Muscle layer of colon (tissue), 2 donors: ENCODE data around the gene PPP2R2C.

ENCODE experiments used
- H3K27ac ChIP-seq: one replicate; pipeline ENCODE4 v1.7.0; 2013; ENCODE audit warnings: low read depth, mild to moderate bottlenecking, low read length, moderate library complexity
- H3K27me3 ChIP-seq, 2 donors: one replicate each; pipeline ENCODE4 v1.7.0; 2013; ENCODE audit warnings: low read length in 2 of 2, mild to moderate bottlenecking in 2 of 2; ENCODE audit not compliant: insufficient read depth in 2 of 2, control insufficient read depth in 1 of 2
- H3K36me3 ChIP-seq: one replicate; pipeline ENCODE4 v1.7.0; 2013; ENCODE audit warnings: mild to moderate bottlenecking, low read length; ENCODE audit not compliant: insufficient read depth
- H3K4me1 ChIP-seq: one replicate; pipeline ENCODE4 v1.7.0; 2013; ENCODE audit warnings: mild to moderate bottlenecking, low read length; ENCODE audit not compliant: insufficient read depth
- H3K4me3 ChIP-seq, 2 donors: one replicate each; pipeline ENCODE4 v1.7.0; 2013; ENCODE audit warnings: low read length in 2 of 2, low read depth in 1 of 2, mild to moderate bottlenecking in 1 of 2, moderate library complexity in 1 of 2
- H3K9ac ChIP-seq: one replicate; pipeline ENCODE4 v1.7.0; 2013; ENCODE audit warnings: low read length
- H3K9me3 ChIP-seq: one replicate; pipeline ENCODE4 v1.7.0; 2013; ENCODE audit warnings: mild to moderate bottlenecking, low read length
- donor health status: abdominal sarcoma.
- donor health status: Adenocarcinoma of cecum.

Gene PPP2R2C

GRCh38 chr4:6340446-6341015 lies 131.9 kb downstream of the PPP2R2C start:
- Histone ChIP-seq H3K9ac (no peak overlapping the region), H3K9me3 (no peaks in the 10 kb centered on the region), H3K27me3 (peaks cover 0 to 21% of the 10 kb centered on the region in 2 donors), H3K36me3 (no peaks in the 10 kb centered on the region), H3K27ac (no peak overlapping the region), H3K4me3 (no peak overlapping the region), H3K4me1 (no peaks in the 10 kb centered on the region)

GRCh38 chr4:6339818-6340445 lies 132.5 kb downstream of the PPP2R2C start:
- H3K27me3 ChIP-seq: peaks cover 0 to 27% of the 10 kb centered on the region in 2 donors

GRCh38 chr4:6338951-6339817 lies 133.2 kb downstream of the PPP2R2C start:
- Histone ChIP-seq H3K27me3 (peaks cover 0 to 34% of the 10 kb centered on the region in 2 donors), H3K4me3 (no peak overlapping the region), H3K36me3 (no peaks in the 10 kb centered on the region), H3K27ac (no peak overlapping the region), H3K4me1 (no peaks in the 10 kb centered on the region), H3K9ac (no peak overlapping the region), H3K9me3 (no peaks in the 10 kb centered on the region)

More at GRCh38 chr4:6339818-6340445, 132.5 kb downstream of the PPP2R2C start:
- H3K9ac ChIP-seq: no peak overlapping the region
- H3K4me3 ChIP-seq: no peak overlapping the region
- no peaks in the 10 kb centered on the region for H3K4me1 ChIP-seq
- no peaks in the 10 kb centered on the region for H3K36me3 ChIP-seq
- H3K27ac ChIP-seq: no peak overlapping the region
- no peaks in the 10 kb centered on the region for H3K9me3 ChIP-seq

DNA sequence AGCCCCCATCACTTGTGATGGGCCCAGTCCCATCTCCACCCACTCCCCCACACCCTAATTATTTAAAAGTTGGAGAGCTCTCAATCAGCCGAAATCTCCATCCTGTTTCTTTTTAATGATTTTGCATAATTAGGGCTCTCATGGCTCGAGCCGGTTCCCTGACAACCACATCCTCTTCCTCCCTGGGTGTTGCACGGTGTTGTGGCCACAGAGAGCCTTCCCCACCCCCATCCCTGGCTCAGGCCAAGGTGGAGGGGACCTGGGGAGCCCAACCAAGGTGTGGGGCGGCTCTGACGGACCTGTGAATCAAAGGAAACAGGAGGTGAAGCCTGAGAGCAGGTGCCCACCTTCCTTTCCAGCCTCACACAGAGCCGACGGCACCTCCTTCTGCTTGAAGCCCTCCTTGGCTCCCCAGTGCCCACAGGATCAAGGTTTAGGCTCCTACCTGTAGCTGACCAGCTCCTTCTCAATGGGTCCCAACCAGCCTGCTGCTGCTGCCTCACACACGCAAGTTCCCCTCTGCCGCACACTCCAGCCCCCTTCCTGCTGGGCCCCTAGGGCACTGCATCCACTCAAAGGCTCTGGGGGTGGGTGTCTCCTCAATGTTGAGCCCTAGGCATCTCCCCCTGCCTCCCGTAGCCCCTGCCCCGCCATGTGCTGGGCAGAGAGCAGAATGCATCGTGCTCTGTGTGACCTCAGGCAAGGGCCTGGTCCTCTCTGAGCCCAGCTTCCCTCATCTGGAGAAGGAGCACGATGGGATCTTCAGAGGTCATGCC lies 134.1 kb downstream of the PPP2R2C start:
- no peaks in the 10 kb centered on the region for H3K4me1 ChIP-seq
- no peak overlapping the region for H3K4me3 ChIP-seq
- no peak overlapping the region for H3K9ac ChIP-seq
- no peaks in the 10 kb centered on the region for H3K9me3 ChIP-seq
- no peaks in the 10 kb centered on the region for H3K36me3 ChIP-seq
- peaks cover 0 to 37% of the 10 kb centered on the region in 2 donors for H3K27me3 ChIP-seq
- no peak overlapping the region for H3K27ac ChIP-seq

DNA sequence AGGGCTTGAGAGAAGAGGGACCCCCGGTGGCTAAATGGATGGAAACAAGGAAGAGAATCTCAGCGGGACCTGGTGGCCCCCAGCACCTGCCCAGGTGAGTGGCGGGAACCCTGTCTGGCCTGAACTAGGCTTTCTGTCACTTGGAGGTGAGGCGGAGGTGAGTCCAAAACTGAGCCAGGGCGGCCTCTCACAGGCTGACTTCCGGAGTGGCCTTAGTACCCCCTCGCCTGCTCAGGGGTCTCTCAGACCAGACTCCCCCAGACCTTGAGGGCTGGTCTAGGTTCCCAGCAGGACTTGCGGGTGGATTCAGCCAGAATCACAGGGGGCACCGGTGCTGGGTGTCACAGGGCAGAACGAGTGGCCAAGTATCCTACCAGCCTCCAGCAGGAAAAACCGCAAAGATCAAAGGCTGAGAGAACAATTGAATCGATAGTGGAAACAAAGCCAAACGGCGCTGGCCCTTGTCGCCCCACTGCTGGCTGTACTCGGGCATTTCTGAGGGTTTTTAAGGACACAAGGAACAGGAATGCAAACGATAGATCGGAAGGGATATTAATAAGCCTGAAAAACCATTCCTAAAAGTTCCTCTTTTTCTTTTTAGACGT lies 135.0 kb downstream of the PPP2R2C start:
- no peaks in the 10 kb centered on the region for H3K9me3 ChIP-seq
- H3K9ac ChIP-seq: no peak overlapping the region
- H3K4me1 ChIP-seq: no peaks in the 10 kb centered on the region
- no peak overlapping the region for H3K27ac ChIP-seq
- peaks cover 0 to 37% of the 10 kb centered on the region in 2 donors for H3K27me3 ChIP-seq
- no peak overlapping the region for H3K4me3 ChIP-seq
- H3K36me3 ChIP-seq: no peaks in the 10 kb centered on the region

- H3K9me3 ChIP-seq: no peaks in the 10 kb centered on the region
- no peak overlapping the region for H3K4me3 ChIP-seq
- peaks cover 0 to 43% of the 10 kb centered on the region in 2 donors for H3K27me3 ChIP-seq
- H3K4me1 ChIP-seq: no peaks in the 10 kb centered on the region
- no peaks in the 10 kb centered on the region for H3K36me3 ChIP-seq
- H3K9ac ChIP-seq: no peak overlapping the region
- H3K27ac ChIP-seq: no peak overlapping the region
Observed at GRCh38 chr4:6336166-6336565, 136.2 kb downstream of the PPP2R2C start.

DNA sequence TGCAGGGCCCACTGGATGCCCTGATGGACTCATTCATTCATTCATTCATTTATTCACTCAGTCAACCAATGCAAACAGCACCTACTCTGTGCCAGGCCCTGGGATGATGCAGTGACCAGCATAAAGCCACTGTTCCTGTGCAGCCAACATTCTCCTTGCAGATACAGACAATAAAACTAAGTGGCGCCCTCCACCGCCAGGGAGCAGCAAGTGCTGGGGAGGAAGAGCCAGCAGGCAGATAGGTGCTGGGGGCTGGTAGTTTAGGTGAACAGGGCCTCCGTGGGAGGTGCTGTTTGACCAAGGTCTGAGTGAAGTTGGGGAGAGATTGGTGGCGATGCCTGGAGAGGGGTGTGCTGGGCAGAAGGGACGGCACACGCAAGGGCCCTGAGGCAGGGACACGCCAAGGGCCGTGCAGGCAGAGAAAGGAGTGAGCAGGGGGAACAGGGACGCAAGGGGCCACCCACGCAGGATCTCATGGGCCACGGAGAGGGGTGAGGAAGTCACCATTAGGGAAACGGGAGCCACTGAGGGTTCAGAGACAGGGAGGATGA lies 137.3 kb downstream of the PPP2R2C start:
- Histone ChIP-seq H3K4me3 (no peak overlapping the region), H3K9ac (no peak overlapping the region), H3K27me3 (peaks cover 0 to 41% of the 10 kb centered on the region in 2 donors), H3K36me3 (no peaks in the 10 kb centered on the region), H3K9me3 (no peaks in the 10 kb centered on the region), H3K27ac (no peak overlapping the region), H3K4me1 (no peaks in the 10 kb centered on the region)

- Histone ChIP-seq H3K27me3 (peaks cover 0 to 33% of the 10 kb centered on the region in 2 donors), H3K36me3 (no peaks in the 10 kb centered on the region), H3K4me1 (no peaks in the 10 kb centered on the region)
Observed at GRCh38 chr4:6334203-6334887, 138.1 kb downstream of the PPP2R2C start.

DNA sequence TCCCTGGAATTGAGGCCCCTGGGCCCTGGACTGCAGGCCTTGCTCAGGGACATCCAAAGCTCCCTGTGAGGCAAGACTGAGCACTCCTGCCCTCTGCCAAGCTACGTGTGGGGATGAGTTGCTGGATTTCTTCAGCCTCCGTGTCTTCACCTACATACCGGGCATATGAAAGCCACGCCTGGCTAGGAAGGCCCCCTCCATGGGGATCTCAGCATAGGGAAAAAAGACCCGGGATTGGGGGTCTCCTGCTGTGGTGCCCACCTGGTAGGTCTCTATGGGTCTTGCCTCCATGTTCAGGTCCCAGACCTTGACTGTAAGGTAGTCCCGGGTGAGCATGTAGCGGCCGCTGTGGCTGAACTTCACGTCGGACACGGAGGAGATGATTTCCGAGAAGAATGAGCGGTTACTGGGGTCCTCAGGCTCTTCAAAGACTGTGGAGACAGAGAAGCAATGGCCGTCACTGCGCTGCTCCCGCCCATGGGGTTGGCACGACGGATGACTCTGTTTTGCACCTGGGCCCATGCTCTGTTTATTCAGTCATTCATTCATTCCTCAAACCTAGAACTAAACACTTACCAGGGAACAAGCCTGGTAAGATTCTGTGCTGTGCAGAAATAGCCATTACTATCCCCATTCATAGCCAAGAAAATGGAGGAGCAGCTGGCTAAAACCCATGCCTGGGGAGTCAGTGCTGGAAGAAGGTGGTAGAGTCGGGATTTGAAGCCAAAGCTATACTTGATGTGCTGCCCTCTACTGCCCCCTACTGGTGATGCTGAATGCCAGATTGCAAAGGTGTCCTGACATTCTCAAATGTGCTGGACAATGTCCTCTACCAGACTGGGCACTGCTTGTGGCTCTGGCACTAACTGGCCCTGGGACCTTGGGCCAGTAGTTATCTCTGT lies 138.9 kb downstream of the PPP2R2C start:
- H3K27me3 ChIP-seq: peaks cover 0 to 26% of the 10 kb centered on the region in 2 donors
- no peak overlapping the region for H3K4me3 ChIP-seq
- H3K4me1 ChIP-seq: no peaks in the 10 kb centered on the region
- no peak overlapping the region for H3K9ac ChIP-seq
- no peaks in the 10 kb centered on the region for H3K9me3 ChIP-seq
- no peaks in the 10 kb centered on the region for H3K36me3 ChIP-seq
- H3K27ac ChIP-seq: no peak overlapping the region

More at GRCh38 chr4:6334203-6334887, 138.1 kb downstream of the PPP2R2C start:
- Histone ChIP-seq H3K27ac (no peak overlapping the region), H3K9me3 (no peaks in the 10 kb centered on the region), H3K9ac (no peak overlapping the region), H3K4me3 (no peak overlapping the region)
